Myocyte (in vitro differentiated cells): Measurements from ENCODE around the gene DKK2. TPM values are rescaled to one million over a fixed set of nuclear protein-coding genes. Genes with fewer than 3 reads are reported as not detected.

Experiments
- DNase-seq: peaks from one replicate; pipeline ENCODE4 v3.0.0-alpha.2; 2012; ENCODE audit warnings: low read depth
- polyA plus RNA-seq: library from polyadenylated mRNA; unstranded; fragments of >200 nt; gene quantifications from one replicate; pipeline ENCODE4 v1.2.1, GENCODE V29; 2012; ENCODE audit warnings: missing spikeins
- total RNA-seq: library from RNA; depleted of rRNA; stranded (reverse); fragments of >200 nt; gene quantifications from 2 replicates; pipeline ENCODE4 v1.2.3, GENCODE V29; 2014

DKK2 gene
- total RNA-seq = 0.11 and 0.21 TPM in 2 replicates
- 17.7 TPM for polyA plus RNA-seq

GRCh38 chr4:107035819-107036583, at the start of gene DKK2:
Gene DKK2 (minus strand): TSS chr4:107036313. CDS start chr4:107035591, 722 bp downstream.
- peak; percentile 39 for DNase-seq

- peak; percentile 6 for DNase-seq
Observed at GRCh38 chr4:107077192-107077591, 41.1 kb upstream of the DKK2 start.

GRCh38 chr4:107072836-107073736, 37.0 kb upstream of the DKK2 start:
- DNase-seq = no peak

GRCh38 chr4:107071108-107071507, 35.0 kb upstream of the DKK2 start:
- peak; percentile 9 for DNase-seq

GRCh38 chr4:107069049-107069448, 32.9 kb upstream of the DKK2 start:
- DNase-seq = no peak

GRCh38 chr4:107068116-107068515, 32.0 kb upstream of the DKK2 start:
- no peak for DNase-seq

GRCh38 chr4:107066621-107067020, 30.5 kb upstream of the DKK2 start:
- DNase-seq = no peak

- DNase-seq = no peak
Observed at GRCh38 chr4:107065201-107065600, 29.1 kb upstream of the DKK2 start.

- no peak for DNase-seq
Observed at GRCh38 chr4:107060388-107060787, 24.3 kb upstream of the DKK2 start.

GRCh38 chr4:107058828-107059227, 22.7 kb upstream of the DKK2 start:
- DNase-seq = peak; percentile 2

- DNase-seq = peak; percentile 27
Observed at GRCh38 chr4:107050525-107051135, 14.5 kb upstream of the DKK2 start.

GRCh38 chr4:107046261-107046660, 10.1 kb upstream of the DKK2 start:
- DNase-seq = no peak

- peak; percentile 13 for DNase-seq
Observed at GRCh38 chr4:107044170-107044569, 8.1 kb upstream of the DKK2 start.

GRCh38 chr4:107037199-107037584, 1.1 kb upstream of the DKK2 start:
- DNase-seq = peak; percentile 57

- peak; percentile 12 for DNase-seq
Observed at GRCh38 chr4:107036584-107037198, 578 bp upstream of the DKK2 start.

GRCh38 chr4:107034996-107035818, 906 bp downstream of the DKK2 start:
- peak; percentile 25 for DNase-seq

- peak; percentile 68 for DNase-seq
Observed at GRCh38 chr4:107034091-107034995, 1.8 kb downstream of the DKK2 start.

- DNase-seq = peak; percentile 10
Observed at GRCh38 chr4:107027379-107027778, 8.7 kb downstream of the DKK2 start.

- DNase-seq = no peak
Observed at GRCh38 chr4:107018344-107018735, 17.8 kb downstream of the DKK2 start.
